RWPE1 (cell line): ENCODE measurements around the gene TSSK6.

Experiments used
- CTCF ChIA-PET: fragments of 350-600 bp; sonication (Branson Sonifier 250); formaldehyde crosslinking; extraction: SDS; loops from one replicate; lab custom pipeline; 2021; lab: Yijun Ruan, JAX
- POLR2A ChIA-PET: fragments of 400-600 bp; formaldehyde crosslinking; extraction: SDS; loops from one replicate; lab custom pipeline; 2020; ENCODE audit warnings: antibody characterized with exemption; ENCODE audit not compliant: low non-redundant PET; lab: Yijun Ruan, JAX
- DNase-seq: peaks from one replicate; pipeline ENCODE4 v3.0.0; 2012; ENCODE audit warnings: low spot score
- H3K27ac ChIP-seq: fragments of 450-650 bp; 2 replicates; pipeline ENCODE4 v1.5.1; 2017
- TF ChIP-seq, protein P1 (sequence below): fragments of 450-650 bp; conservative IDR thresholded peaks from 2 replicates; pipeline ENCODE4 v1.5.1; 2017; ENCODE audit warnings: low read depth, mild to moderate bottlenecking

The TSSK6 gene

DNA sequence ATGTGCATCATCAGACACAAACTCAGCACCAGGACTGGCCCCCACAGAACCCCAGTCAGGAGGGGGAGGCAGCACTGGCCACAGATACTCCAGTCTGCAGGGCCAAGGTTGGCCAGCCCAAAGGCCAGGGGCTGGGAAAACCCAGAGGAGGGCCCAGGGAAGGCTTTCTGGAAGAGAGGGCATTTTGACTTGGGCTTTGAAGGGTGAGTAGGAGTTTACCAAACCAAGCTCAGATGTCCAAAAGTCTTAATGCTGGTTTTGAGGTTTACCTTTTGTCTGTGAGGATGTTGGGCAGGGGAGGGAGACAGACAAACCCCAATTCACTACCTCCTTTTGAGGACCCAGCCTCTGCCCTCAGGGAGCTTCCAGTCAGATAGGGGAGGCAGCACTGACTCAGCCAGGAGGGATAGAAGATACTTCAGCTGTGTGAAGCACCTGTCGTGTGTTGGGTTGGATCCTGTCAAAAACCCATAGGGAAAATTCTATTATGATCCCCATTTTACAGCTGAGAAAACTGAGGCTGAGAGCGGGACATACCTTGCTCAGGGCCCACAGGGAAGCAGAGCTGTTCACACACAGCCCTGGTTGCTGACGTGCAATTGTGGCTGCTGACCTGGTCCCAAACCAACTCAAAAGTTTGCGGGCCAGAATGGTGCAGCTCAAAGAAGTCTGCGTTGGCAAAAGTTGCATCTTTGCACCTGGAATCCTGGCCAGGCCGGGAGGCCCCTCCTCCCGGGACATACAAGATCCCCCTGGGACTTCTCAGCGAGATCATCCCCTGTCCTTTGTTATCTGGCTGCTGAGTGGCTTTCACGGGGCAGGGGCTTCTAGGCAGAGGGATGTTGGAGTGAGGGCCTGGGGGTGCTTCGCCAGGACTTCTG, 35.9 kb upstream of the TSSK6 start:
- no peak for DNase-seq
- H3K27ac ChIP-seq = peak overlapping the region; percentile 18; the same call in 1 of the 2 replicates
- ChIA-PET POLR2A (no interaction called here), CTCF (interaction anchor here (0.6 to 2.8 kb wide), 4 partner anchors 9 to 93 kb away, joined by 3 to 25 read pairs (median 4); no protein-coding TSS in a partner anchor)
- TF ChIP-seq, protein P1, sequence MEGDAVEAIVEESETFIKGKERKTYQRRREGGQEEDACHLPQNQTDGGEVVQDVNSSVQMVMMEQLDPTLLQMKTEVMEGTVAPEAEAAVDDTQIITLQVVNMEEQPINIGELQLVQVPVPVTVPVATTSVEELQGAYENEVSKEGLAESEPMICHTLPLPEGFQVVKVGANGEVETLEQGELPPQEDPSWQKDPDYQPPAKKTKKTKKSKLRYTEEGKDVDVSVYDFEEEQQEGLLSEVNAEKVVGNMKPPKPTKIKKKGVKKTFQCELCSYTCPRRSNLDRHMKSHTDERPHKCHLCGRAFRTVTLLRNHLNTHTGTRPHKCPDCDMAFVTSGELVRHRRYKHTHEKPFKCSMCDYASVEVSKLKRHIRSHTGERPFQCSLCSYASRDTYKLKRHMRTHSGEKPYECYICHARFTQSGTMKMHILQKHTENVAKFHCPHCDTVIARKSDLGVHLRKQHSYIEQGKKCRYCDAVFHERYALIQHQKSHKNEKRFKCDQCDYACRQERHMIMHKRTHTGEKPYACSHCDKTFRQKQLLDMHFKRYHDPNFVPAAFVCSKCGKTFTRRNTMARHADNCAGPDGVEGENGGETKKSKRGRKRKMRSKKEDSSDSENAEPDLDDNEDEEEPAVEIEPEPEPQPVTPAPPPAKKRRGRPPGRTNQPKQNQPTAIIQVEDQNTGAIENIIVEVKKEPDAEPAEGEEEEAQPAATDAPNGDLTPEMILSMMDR = no peak

- TF ChIP-seq, protein P1 = no peak
- ChIA-PET CTCF (interaction anchor here (0.6 to 2.8 kb wide), 3 partner anchors 10 to 92 kb away, joined by 4 to 25 read pairs (median 5); no protein-coding TSS in a partner anchor), POLR2A (no interaction called here)
- DNase-seq = no peak
- no peak overlapping the region for H3K27ac ChIP-seq
These were observed 35.2 kb upstream of the TSSK6 start for GRCh38 chr19:19550485-19550929.

- ChIA-PET POLR2A (no interaction called here), CTCF (no interaction called here)
- H3K27ac ChIP-seq = no peak overlapping the region
- TF ChIP-seq, protein P1 = no peak
- DNase-seq = no peak
These were observed 34.6 kb upstream of the TSSK6 start for GRCh38 chr19:19549804-19550464.

- POLR2A ChIA-PET = no interaction called here
These were observed 33.8 kb upstream of the TSSK6 start for GRCh38 chr19:19548915-19549759.

GRCh38 chr19:19547674-19548336, 32.5 kb upstream of the TSSK6 start:
- H3K27ac ChIP-seq = peak overlapping the region; percentile 57
- no peak for DNase-seq
- TF ChIP-seq, protein P1 = no peak
- CTCF ChIA-PET = interaction anchor here (0.7 to 1.8 kb wide), 3 partner anchors 15 to 210 kb away, joined by 3 to 8 read pairs (median 5); no protein-coding TSS in a partner anchor
- POLR2A ChIA-PET = no interaction called here

More at GRCh38 chr19:19548915-19549759, 33.8 kb upstream of the TSSK6 start:
- TF ChIP-seq, protein P1 = no peak
- CTCF ChIA-PET = interaction anchor here (1.5 to 1.8 kb wide), 2 partner anchors 17 to 95 kb away, joined by 5 to 8 read pairs; no protein-coding TSS in a partner anchor
- H3K27ac ChIP-seq = no peak overlapping the region
- DNase-seq = no peak
